ENCODE measurements around the gene ZFYVE28.

Gene ZFYVE28

DNA sequence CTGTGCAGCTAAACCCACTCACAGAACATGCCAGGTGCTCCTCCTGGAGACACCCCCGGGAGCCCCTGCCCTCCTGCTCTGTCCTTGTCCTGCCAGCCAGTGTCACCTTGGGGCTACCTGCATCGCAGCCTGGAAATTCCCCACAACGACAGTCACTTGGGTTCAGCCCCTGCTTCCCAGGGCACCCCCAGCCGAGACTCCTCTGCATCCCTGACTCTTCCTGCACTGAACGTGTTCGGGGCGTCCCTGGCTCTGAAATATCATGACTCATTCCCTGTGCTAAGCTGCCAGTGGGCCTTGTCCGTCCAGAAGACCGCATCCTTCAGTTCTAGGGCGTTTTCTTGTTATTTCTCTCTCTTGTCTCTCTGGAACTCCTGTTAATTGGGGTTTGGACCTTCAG is 6.1 kb upstream of the ZFYVE28 start:
- peaks cover 15% of the 10 kb centered on the region for H3K27me3 Mint-ChIP-seq
- H3K4me3 Mint-ChIP-seq: no peak overlapping the region
- no peaks in the 10 kb centered on the region for H3K36me3 Mint-ChIP-seq
- H3K4me1 Mint-ChIP-seq (ENCODE audit: low read depth): peaks cover 7% of the 10 kb centered on the region
- no peak overlapping the region for H3K27ac Mint-ChIP-seq
- no peaks in the 10 kb centered on the region for H3K9me3 Mint-ChIP-seq (ENCODE audit: low read depth)

GRCh38 chr4:2423695-2424094 is 5.2 kb upstream of the ZFYVE28 start:
- peaks cover 13% of the 10 kb centered on the region for H3K4me1 Mint-ChIP-seq (ENCODE audit: low read depth)
- H3K27ac Mint-ChIP-seq: no peak overlapping the region
- H3K4me3 Mint-ChIP-seq: no peak overlapping the region
- peaks cover 15% of the 10 kb centered on the region for H3K27me3 Mint-ChIP-seq
- H3K36me3 Mint-ChIP-seq: no peaks in the 10 kb centered on the region
- H3K9me3 Mint-ChIP-seq (ENCODE audit: low read depth): no peaks in the 10 kb centered on the region

GRCh38 chr4:2423066-2423465 is 4.6 kb upstream of the ZFYVE28 start:
- no peaks in the 10 kb centered on the region for H3K9me3 Mint-ChIP-seq (ENCODE audit: low read depth)

DNA sequence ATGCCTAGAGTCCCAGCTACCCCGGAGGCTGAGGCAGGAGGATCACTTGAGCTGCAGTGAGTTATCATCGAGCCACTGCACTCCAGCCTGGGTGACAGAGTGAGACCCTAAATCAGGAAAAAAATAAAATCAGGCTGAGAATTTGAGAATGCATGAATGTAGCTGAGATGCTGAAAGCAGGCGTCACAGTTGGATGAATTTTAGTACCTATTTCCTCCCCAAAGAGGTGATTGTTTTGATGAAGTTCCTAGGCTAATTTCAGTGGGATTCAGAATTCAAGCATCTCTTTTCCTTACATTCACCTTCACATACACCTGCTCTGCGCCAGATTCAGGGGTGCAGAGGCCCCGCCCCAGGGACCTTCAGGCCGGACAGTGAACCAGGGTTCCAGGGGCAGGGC is 3.5 kb upstream of the ZFYVE28 start:
- H3K4me1 Mint-ChIP-seq (ENCODE audit: low read depth): peaks cover 17% of the 10 kb centered on the region
- no peak overlapping the region for H3K27ac Mint-ChIP-seq
- H3K27me3 Mint-ChIP-seq: peaks cover 15% of the 10 kb centered on the region
- H3K9me3 Mint-ChIP-seq (ENCODE audit: low read depth): no peaks in the 10 kb centered on the region
- no peaks in the 10 kb centered on the region for H3K36me3 Mint-ChIP-seq
- no peak overlapping the region for H3K4me3 Mint-ChIP-seq

More at GRCh38 chr4:2423066-2423465, 4.6 kb upstream of the ZFYVE28 start:
- Mint-ChIP-seq H3K27ac (no peak overlapping the region), H3K4me3 (no peak overlapping the region), H3K36me3 (no peaks in the 10 kb centered on the region), H3K4me1 (ENCODE audit: low read depth) (peaks cover 13% of the 10 kb centered on the region), H3K27me3 (peaks cover 15% of the 10 kb centered on the region)

DNA sequence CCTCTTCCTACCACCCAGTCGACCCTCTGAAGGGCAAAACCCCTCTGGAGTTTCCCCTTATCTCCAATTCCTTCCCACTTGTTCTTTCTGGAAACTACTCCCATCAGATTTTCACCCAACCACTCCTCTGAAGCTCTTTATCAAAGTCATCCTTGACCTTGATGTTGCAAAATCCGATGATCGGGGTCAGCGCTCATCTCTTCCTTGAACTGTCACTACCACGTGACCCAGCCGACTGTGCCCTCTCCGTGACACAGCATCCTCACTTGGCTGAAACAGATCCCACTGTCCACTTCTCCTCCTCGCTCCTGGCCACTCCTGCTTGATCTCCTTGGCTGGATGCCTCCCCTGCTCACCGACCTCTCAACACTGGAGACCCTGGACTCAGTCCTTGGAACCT is 1.4 kb upstream of the ZFYVE28 start:
- Mint-ChIP-seq H3K4me3 (peak overlapping the region; percentile 95), H3K27ac (no peak overlapping the region), H3K9me3 (ENCODE audit: low read depth) (no peaks in the 10 kb centered on the region), H3K4me1 (ENCODE audit: low read depth) (peaks cover 29% of the 10 kb centered on the region), H3K27me3 (peaks cover 16% of the 10 kb centered on the region), H3K36me3 (no peaks in the 10 kb centered on the region)

DNA sequence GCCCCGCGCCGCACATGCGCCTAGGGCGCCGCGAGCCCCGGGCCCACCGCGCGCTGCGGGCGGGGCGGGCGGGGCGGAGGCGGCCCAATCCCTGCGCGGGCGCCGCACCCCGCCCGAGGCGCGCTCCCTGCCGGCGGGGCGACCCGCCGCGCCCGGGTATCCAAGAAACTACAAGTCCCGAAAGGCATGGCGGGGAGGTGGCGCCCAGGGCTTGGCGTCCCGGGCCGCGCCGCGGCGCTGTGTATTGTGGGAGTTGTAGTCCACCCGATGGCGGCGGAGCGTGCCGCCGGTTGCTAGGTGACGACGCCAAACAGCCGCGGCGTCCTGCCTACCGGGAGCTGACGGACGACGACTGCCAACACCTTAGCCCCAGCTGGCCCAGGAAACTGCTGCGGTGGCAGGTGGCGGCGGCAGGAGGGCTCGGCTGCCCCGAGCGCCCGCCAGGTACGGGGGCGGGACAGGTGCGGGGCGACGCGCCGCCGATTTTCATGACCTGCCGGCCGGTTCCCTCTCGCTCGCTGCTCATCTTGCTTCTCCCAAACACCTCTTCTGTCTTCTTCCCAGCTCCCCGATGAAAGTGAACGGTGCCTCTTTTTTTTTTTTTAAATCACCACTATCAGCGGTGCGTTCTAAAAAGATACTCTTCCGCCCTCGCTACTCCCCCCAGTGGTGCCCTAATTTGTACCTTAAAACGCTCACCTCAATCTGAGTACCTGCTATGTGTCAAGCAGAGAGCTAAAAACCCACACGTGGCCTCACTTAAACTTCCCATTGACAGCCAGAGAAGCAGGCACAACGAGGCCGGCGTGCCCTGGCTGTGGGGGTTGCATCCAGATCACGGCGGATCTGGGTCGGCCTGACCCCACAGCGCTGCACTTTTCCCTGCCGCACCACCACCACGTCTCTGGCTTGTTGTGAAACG is 466 bp upstream of the ZFYVE28 start, which contains the start of gene CFAP99:
TSS of gene CFAP99 (plus strand) at position 306 of the 922 bp plus-strand sequence.
- peaks cover 13% of the 10 kb centered on the region for H3K27me3 Mint-ChIP-seq
- peak within 1 kb of the TSS; percentile 58 for H3K27ac Mint-ChIP-seq
- peak within 1 kb of the TSS; percentile 95 for H3K4me3 Mint-ChIP-seq
- peaks cover 38% of the 10 kb centered on the region for H3K4me1 Mint-ChIP-seq (ENCODE audit: low read depth)
- H3K9me3 Mint-ChIP-seq (ENCODE audit: low read depth): no peaks in the 10 kb centered on the region
- H3K36me3 Mint-ChIP-seq: no peaks in the 10 kb centered on the region

DNA sequence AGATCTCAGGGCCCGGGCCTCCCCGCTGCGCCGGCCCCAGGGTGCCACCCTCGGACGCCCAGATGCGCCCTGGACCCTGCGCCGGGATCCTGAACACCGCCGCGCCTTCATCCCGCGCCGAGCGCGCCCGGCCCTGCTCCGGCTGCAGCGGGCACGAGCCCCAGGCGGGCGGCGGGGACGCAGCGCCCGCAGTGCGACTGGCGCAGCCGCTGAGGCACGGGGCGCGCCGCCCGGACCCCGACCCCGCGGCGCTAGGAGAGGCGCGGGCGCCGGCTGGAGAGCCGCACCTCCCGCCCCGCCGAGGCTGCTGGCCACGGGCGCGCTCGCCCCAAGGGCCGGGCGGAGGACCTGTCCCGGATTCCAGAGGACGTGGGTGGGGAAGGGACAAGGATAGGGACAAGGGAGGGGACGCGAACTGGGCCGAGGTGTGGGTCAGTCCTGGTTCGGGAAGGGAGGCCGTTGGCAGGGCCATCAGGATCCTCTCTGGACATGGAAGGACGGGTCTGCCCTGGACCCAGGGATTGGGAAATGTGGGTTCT is 1.1 kb downstream of the ZFYVE28 start:
- no peaks in the 10 kb centered on the region for H3K36me3 Mint-ChIP-seq
- H3K4me1 Mint-ChIP-seq (ENCODE audit: low read depth): peaks cover 55% of the 10 kb centered on the region
- H3K9me3 Mint-ChIP-seq (ENCODE audit: low read depth): no peaks in the 10 kb centered on the region
- H3K4me3 Mint-ChIP-seq: peak overlapping the region; percentile 84
- H3K27me3 Mint-ChIP-seq: peaks cover 13% of the 10 kb centered on the region
- no peak overlapping the region for H3K27ac Mint-ChIP-seq

GRCh38 chr4:2416564-2417225 is 1.8 kb downstream of the ZFYVE28 start:
- Mint-ChIP-seq H3K27me3 (peaks cover 13% of the 10 kb centered on the region), H3K36me3 (no peaks in the 10 kb centered on the region), H3K9me3 (ENCODE audit: low read depth) (no peaks in the 10 kb centered on the region), H3K4me1 (ENCODE audit: low read depth) (peaks cover 60% of the 10 kb centered on the region), H3K4me3 (peak overlapping the region; percentile 79), H3K27ac (no peak overlapping the region)

DNA sequence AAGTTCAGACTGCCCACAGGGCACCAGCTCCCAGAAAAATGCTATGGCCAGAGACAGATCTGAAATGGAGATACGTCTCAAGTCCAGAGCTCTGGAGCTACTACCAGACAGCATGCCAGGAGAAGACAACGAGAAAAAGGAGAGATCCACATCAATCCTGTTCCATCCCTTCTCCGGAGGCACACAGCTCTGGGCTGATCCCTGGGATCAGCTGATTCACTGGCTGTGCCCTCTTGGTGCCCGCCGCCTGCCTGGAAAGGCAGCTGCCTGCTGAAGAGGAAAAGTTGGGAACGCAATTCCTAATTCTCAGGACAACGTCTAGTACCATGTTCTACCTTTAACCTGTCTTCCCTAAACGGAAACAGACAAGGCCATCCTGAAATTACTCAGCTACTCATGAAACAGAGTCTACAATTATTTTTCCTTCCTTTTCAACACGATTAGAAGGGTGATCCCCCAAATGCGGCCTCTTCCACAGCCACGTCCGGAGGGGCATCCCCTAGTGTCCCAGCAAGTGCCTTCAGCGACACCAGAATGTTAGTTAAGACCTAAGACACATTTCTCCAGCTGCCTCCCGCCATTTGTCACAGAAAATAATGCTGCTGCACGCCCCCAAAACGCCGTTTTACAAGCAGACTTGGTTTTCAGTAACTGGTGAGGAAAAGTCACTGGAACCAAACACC is 2.4 kb downstream of the ZFYVE28 start:
- Mint-ChIP-seq H3K36me3 (no peaks in the 10 kb centered on the region), H3K4me3 (peak overlapping the region; percentile 79), H3K4me1 (ENCODE audit: low read depth) (peaks cover 66% of the 10 kb centered on the region), H3K9me3 (ENCODE audit: low read depth) (no peaks in the 10 kb centered on the region), H3K27ac (no peak overlapping the region), H3K27me3 (peaks cover 13% of the 10 kb centered on the region)

- Mint-ChIP-seq H3K4me3 (peak overlapping the region; percentile 23), H3K27me3 (peaks cover 9% of the 10 kb centered on the region), H3K27ac (no peak overlapping the region), H3K36me3 (no peaks in the 10 kb centered on the region), H3K4me1 (ENCODE audit: low read depth) (peaks cover 68% of the 10 kb centered on the region), H3K9me3 (ENCODE audit: low read depth) (no peaks in the 10 kb centered on the region)
These were observed 3.2 kb downstream of the ZFYVE28 start for GRCh38 chr4:2415213-2415612.

DNA sequence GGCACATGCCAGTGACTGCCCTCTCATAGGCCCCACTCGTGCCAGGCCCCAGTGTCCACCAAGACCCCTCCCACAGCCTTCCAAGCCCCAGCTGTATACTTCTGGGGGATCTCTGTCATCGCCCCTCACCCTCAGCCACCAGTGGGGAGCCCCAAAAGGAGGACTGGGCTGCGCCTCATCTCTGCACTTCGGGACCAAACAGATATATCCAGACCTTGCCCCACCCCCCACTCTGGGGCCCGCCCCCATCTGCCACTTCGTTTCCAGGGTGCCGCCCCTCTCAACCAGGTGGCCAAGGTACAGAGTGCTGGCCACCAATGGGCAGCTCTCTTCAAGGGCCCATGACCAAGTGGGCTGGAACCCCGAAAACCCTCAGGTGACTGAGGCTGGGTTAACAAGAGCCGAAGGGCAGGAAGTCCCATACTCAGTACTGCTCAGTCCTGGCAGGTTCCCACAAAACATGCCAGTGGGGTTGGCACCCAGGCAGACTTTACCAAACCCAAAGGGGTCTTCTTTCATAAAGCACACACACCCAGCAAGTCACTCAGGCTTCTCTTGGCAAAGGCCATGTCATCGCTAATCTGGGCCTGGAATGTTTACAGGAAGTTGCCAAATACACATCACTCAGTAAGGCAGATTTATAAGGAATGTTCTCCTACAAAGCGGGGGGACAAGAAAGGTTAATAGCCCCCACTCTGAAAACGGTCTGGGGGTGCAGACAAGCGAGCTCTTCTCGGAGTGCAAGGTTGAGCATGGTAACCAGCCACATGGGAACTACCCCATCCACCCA is 4.4 kb downstream of the ZFYVE28 start:
- H3K27me3 Mint-ChIP-seq: peaks cover 4% of the 10 kb centered on the region
- peak overlapping the region; percentile 90 for H3K4me3 Mint-ChIP-seq
- H3K4me1 Mint-ChIP-seq (ENCODE audit: low read depth): peaks cover 58% of the 10 kb centered on the region

DNA sequence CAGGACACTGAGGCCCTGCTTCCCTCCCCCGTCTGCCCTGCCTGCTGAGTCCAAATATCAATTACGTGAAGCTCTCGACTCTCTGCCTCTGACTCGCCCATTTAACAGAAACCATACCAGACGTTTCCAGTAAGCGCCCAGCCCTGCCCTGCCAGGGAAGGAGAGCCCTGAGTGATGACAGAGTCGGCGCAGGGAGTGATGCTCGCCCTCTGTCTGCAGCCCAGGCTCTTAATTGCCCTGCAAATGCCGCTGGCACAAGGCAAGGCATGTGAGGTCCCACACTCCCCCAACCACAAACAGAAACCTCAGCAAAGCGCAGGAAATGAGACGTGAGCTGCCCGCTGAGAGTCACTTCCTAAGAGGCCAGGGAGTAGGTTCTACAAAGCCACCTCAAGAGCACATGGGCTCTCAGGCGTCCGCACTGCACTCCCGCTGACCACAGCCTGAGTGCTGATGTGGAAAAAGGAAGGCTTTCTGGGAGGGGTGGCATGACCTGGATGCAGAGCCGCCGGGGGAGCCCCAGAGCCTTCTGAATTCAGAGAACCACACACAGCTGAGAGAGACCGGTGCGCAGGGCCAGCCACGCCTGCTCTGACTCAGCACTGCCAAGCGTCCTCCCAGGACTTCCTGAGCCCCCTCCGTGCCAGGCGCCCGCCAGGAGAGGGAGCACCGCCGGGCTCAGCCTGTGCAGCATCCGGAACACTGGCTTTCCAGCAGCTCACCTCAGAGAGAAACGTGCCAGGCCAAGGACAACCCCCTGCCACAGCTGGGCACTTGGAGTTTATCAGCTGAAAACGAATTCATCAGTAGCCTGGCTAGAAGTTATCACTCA is 5.3 kb downstream of the ZFYVE28 start:
- H3K4me3 Mint-ChIP-seq: peak overlapping the region; percentile 90
- peaks cover 57% of the 10 kb centered on the region for H3K4me1 Mint-ChIP-seq (ENCODE audit: low read depth)
- H3K9me3 Mint-ChIP-seq (ENCODE audit: low read depth): no peaks in the 10 kb centered on the region
- H3K36me3 Mint-ChIP-seq: no peaks in the 10 kb centered on the region
- H3K27me3 Mint-ChIP-seq: peaks cover 4% of the 10 kb centered on the region
- H3K27ac Mint-ChIP-seq: peak overlapping the region; percentile 99

More for the DNA sequence above, 4.4 kb downstream of the ZFYVE28 start:
- Mint-ChIP-seq H3K9me3 (ENCODE audit: low read depth) (no peaks in the 10 kb centered on the region), H3K36me3 (no peaks in the 10 kb centered on the region), H3K27ac (peak overlapping the region; percentile 99)

DNA sequence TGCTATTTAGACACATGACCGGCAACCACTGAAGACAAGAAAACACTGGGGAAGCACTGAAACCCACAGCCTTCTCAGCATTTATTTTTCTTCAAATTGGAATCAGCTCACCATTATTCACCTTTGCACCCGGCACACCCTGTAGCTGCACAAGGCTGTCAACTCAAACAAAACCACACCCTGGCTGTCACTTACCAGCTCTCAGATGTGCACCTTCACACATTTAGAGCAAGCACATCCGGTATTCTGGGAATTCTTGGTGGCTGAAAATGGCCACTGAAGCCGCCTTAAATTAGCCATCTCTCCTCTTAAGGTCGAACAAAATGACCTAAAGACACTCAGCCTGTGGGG is 5.9 kb downstream of the ZFYVE28 start:
- Mint-ChIP-seq H3K36me3 (no peaks in the 10 kb centered on the region), H3K9me3 (ENCODE audit: low read depth) (no peaks in the 10 kb centered on the region), H3K4me3 (peak overlapping the region; percentile 90), H3K27me3 (peaks cover 4% of the 10 kb centered on the region), H3K27ac (peak overlapping the region; percentile 99), H3K4me1 (ENCODE audit: low read depth) (peaks cover 54% of the 10 kb centered on the region)
